Keratinocyte (primary cell): ENCODE results near the gene RNF39. TPM values are rescaled to one million over a fixed set of nuclear protein-coding genes. Genes with fewer than 3 reads are reported as not detected.

Source experiments
- DNase-seq: peaks from one replicate; pipeline ENCODE4 v3.0.0-alpha.2; 2011; ENCODE audit warnings: low read depth, missing footprints, low spot score
- FAIRE-seq: peaks from 2 replicates; lab custom pipeline; 2011; peaks lifted over from hg19 to GRCh38; lab: Jason Lieb, UNC
- H2AFZ ChIP-seq: 2 replicates; pipeline ENCODE4 v1.6.0; 2012; ENCODE audit warnings: low read length, control low read depth, inconsistent platforms; ENCODE audit not compliant: control insufficient read depth
- H3K27ac ChIP-seq: 2 replicates; pipeline ENCODE4 v1.5.1; 2011; ENCODE audit warnings: low read length; ENCODE audit not compliant: control insufficient read depth, insufficient read depth
- H3K27me3 ChIP-seq: 3 replicates; pipeline ENCODE4 v1.6.0; 2011; ENCODE audit warnings: low read length; ENCODE audit not compliant: control insufficient read depth, insufficient read depth; ENCODE audit errors: extremely low read depth
- H3K36me3 ChIP-seq, 2 experiments: 2 replicates in 1 of 2; 3 replicates in 1 of 2; pipeline ENCODE4 v1.5.1; 2011; ENCODE audit warnings: low read length in 2 of 2, mild to moderate bottlenecking in 1 of 2; ENCODE audit not compliant: control insufficient read depth in 2 of 2, insufficient read depth in 2 of 2; ENCODE audit errors: extremely low read depth in 1 of 2
- H3K4me1 ChIP-seq: 3 replicates; pipeline ENCODE4 v1.5.1; 2011; ENCODE audit warnings: low read length; ENCODE audit not compliant: control insufficient read depth, insufficient read depth; ENCODE audit errors: extremely low read depth
- H3K4me2 ChIP-seq: 3 replicates; pipeline ENCODE4 v1.6.0; 2011; ENCODE audit warnings: low read depth, low read length; ENCODE audit not compliant: control insufficient read depth, insufficient read depth; ENCODE audit errors: extremely low read depth
- H3K4me3 ChIP-seq, 3 experiments: fragments of 200-600 bp in 1 of 3; sonication (generic) in 1 of 3; 2 replicates in 2 of 3; 3 replicates in 1 of 3; pipeline ENCODE4 v1.5.1; 2011 to 2016; ENCODE audit warnings: low read length in 3 of 3, mild to moderate bottlenecking in 3 of 3, control low read depth in 2 of 3, inconsistent platforms in 1 of 3, low read depth in 1 of 3, mixed read lengths in 1 of 3, mixed run types in 1 of 3, moderate library complexity in 1 of 3; ENCODE audit not compliant: control insufficient read depth in 2 of 3, insufficient read depth in 2 of 3; ENCODE audit errors: extremely low read depth in 1 of 3
- H3K79me2 ChIP-seq: 2 replicates; pipeline ENCODE4 v1.6.0; 2012; ENCODE audit warnings: low read length; ENCODE audit not compliant: control insufficient read depth, insufficient read depth
- H3K9ac ChIP-seq: 3 replicates; pipeline ENCODE4 v1.6.0; 2011; ENCODE audit warnings: low read length; ENCODE audit not compliant: control insufficient read depth, insufficient read depth; ENCODE audit errors: extremely low read depth
- H3K9me1 ChIP-seq: 3 replicates; pipeline ENCODE4 v1.6.0; 2011; ENCODE audit warnings: low read length; ENCODE audit not compliant: control insufficient read depth, insufficient read depth; ENCODE audit errors: extremely low read depth
- H3K9me3 ChIP-seq: 2 replicates; pipeline ENCODE4 v1.5.1; 2012; ENCODE audit warnings: low read depth, low read length; ENCODE audit not compliant: control insufficient read depth
- H4K20me1 ChIP-seq: 3 replicates; pipeline ENCODE4 v1.6.0; 2011; ENCODE audit warnings: low read length; ENCODE audit not compliant: control insufficient read depth, insufficient read depth; ENCODE audit errors: extremely low read depth
- EZH2 ChIP-seq: IDR thresholded peaks from one replicate; pipeline ENCODE4 v1.6.1; 2012; ENCODE audit warnings: inconsistent platforms, mild to moderate bottlenecking, low read length, moderate library complexity
- dilution Hi-C: fragments of 300-500 bp; cut with MboI; formaldehyde crosslinking; loops from one replicate; pipeline ENCODE4 v1.7.0; 2020; ENCODE audit warnings: low sequenced_read_pairs; ENCODE audit not compliant: extremely low pct_ligation_motif_present
- polyA plus RNA-seq, 5 experiments: library from polyadenylated mRNA; depleted of rRNA in 3 of 5; stranded (reverse) in 3 of 5; stranded (forward) in 1 of 5; unstranded in 1 of 5; fragments of >200 nt; gene quantifications; 1 replicate in 1 of 5; 2 replicates in 3 of 5; 3 replicates in 1 of 5; pipeline versions ENCODE4 v1.2.1 to v1.2.3, GENCODE V29; 2011 to 2012; ENCODE audit warnings: missing spikeins in 2 of 5, low read depth in 1 of 5, low replicate concordance in 1 of 5
- small RNA-seq, 3 experiments: library from RNA; depleted of rRNA; stranded (forward); fragments of <200 nt; gene quantifications; one replicate each; pipeline ENCODE3, GENCODE V24; 2012; ENCODE audit warnings: low read depth in 3 of 3, low replicate concordance in 1 of 3; ENCODE audit not compliant: insufficient read length in 3 of 3
- TF ChIP-seq, protein P1 (sequence below), 3 experiments: IDR thresholded peaks in 1 of 3; conservative IDR thresholded peaks in 1 of 3; optimal IDR thresholded peaks in 1 of 3; 2 replicates in 2 of 3; 3 replicates in 1 of 3; pipeline versions ENCODE3 to v1.5.1; 2011; ENCODE audit warnings: low read length in 3 of 3, mild to moderate bottlenecking in 3 of 3, moderate library complexity in 2 of 3, control low read depth in 1 of 3, inconsistent platforms in 1 of 3; ENCODE audit not compliant: insufficient read depth in 2 of 3; ENCODE audit errors: extremely low read depth in 1 of 3

RNF39 gene
- polyA plus RNA-seq, 1 donor (not counting 4 experiments of a cell fraction or from before 2014, with no cell fraction given): 4.4 TPM

DNA sequence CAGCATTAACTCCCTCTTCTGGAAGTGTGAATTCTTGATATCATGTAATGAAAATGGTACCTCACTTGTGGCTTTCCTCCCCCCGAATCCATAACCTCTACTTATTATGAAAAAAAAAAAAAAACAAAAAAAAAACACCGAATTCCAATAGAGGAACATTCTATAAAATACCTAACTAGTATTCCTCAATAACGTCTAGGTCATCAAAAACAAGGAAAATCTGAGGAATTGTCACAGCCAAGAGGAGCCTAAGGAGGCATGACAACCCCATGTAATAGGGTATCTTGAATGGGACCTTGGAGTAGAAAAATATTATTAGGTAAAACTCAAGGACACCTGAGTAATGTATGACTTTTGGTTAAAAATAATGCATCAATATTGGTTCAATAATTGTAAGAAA, 53.4 kb downstream of the RNF39 start:
- no peak overlapping the region for H3K4me2 ChIP-seq
- no peak overlapping the region for H3K27ac ChIP-seq
- no peaks in the 10 kb centered on the region for H4K20me1 ChIP-seq
- no peaks in the 10 kb centered on the region for H3K4me1 ChIP-seq
- no peak overlapping the region for H2AFZ ChIP-seq
- no peak for TF ChIP-seq EZH2
- TF ChIP-seq, protein P1, sequence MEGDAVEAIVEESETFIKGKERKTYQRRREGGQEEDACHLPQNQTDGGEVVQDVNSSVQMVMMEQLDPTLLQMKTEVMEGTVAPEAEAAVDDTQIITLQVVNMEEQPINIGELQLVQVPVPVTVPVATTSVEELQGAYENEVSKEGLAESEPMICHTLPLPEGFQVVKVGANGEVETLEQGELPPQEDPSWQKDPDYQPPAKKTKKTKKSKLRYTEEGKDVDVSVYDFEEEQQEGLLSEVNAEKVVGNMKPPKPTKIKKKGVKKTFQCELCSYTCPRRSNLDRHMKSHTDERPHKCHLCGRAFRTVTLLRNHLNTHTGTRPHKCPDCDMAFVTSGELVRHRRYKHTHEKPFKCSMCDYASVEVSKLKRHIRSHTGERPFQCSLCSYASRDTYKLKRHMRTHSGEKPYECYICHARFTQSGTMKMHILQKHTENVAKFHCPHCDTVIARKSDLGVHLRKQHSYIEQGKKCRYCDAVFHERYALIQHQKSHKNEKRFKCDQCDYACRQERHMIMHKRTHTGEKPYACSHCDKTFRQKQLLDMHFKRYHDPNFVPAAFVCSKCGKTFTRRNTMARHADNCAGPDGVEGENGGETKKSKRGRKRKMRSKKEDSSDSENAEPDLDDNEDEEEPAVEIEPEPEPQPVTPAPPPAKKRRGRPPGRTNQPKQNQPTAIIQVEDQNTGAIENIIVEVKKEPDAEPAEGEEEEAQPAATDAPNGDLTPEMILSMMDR (optimal IDR thresholded peaks at IDR 0.05 in 1 of 3, IDR thresholded peaks at IDR 0.05 in 1 of 3, conservative IDR thresholded peaks at IDR 0.05 in 1 of 3; ENCODE audit: extremely low read depth in 1 of 3, insufficient read depth in 2 of 3, low read length in 3 of 3): no peak
- H3K36me3 ChIP-seq: no peaks in the 10 kb centered on the region
- dilution Hi-C loops: no loop called here
- DNase-seq (no peak), FAIRE-seq (no peak)
- no peak overlapping the region for H3K9ac ChIP-seq
- H3K9me3 ChIP-seq: no peaks in the 10 kb centered on the region
- H3K9me1 ChIP-seq: no peaks in the 10 kb centered on the region
- H3K79me2 ChIP-seq: no peaks in the 10 kb centered on the region
- H3K27me3 ChIP-seq: no peaks in the 10 kb centered on the region
- no peak overlapping the region for H3K4me3 ChIP-seq

DNA sequence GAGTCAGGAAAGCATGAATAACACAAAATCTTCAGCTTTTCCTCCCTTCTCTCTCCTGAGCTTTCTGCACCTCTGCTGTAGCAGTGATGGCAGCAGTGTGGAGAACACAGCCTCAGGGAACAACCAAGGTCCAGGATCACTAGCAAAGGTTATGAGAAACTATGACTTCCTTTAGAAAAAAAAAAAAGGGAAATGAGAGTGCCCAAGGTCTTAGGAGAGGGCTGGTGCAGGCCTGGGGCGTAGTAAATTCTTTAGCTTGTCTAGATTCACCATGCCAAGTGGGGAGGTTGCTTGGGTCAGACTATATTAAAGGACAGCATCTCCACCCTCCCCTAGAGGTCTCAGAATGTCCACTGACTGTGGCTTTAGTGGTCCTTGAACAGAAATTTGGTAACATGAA, 54.9 kb downstream of the RNF39 start:
- Histone ChIP-seq H3K4me2 (no peak overlapping the region), H2AFZ (no peak overlapping the region), H3K4me3 (no peak overlapping the region), H3K9ac (no peak overlapping the region), H3K36me3 (no peaks in the 10 kb centered on the region), H3K4me1 (no peaks in the 10 kb centered on the region), H3K9me1 (no peaks in the 10 kb centered on the region), H4K20me1 (no peaks in the 10 kb centered on the region), H3K27me3 (no peaks in the 10 kb centered on the region), H3K9me3 (no peaks in the 10 kb centered on the region), H3K27ac (no peak overlapping the region), H3K79me2 (no peaks in the 10 kb centered on the region)
- DNase-seq (no peak), FAIRE-seq (no peak)
- no peak for TF ChIP-seq EZH2
- TF ChIP-seq, protein P1 (optimal IDR thresholded peaks at IDR 0.05 in 1 of 3, IDR thresholded peaks at IDR 0.05 in 1 of 3, conservative IDR thresholded peaks at IDR 0.05 in 1 of 3; ENCODE audit: extremely low read depth in 1 of 3, insufficient read depth in 2 of 3, low read length in 3 of 3): no peak
- dilution Hi-C loops: no loop called here

Small RNAs within 50 kb of the gene (small RNA-seq; reads per million reads assigned to genes)
- gene RF02218 (0 reads per million in 3 experiments), gene RF02219 (0 reads per million in 3 experiments), gene RF02220 (0 reads per million in 3 experiments)

Other genes with a start within 250 kb of the RNF39 start
- gene HLA-G, start 247.9 kb downstream of the RNF39 start, polyA plus RNA-seq: 0.84 to 1.9 TPM (median 0.89 TPM) in 3 replicates
- 401 to 820 TPM (median 420 TPM) in 3 replicates for gene HLA-A, start 133.2 kb downstream of the RNF39 start, polyA plus RNA-seq
- gene POLR1H, start 14.5 kb downstream of the RNF39 start, polyA plus RNA-seq: 27.9 to 28.8 TPM (median 28.7 TPM) in 3 replicates
- gene PPP1R11, start 8.6 kb downstream of the RNF39 start, polyA plus RNA-seq: 51.5 to 58.0 TPM (median 54.9 TPM) in 3 replicates
- 0.06 TPM in 1 of 3 replicates, not detected in the others for gene TRIM31, start 37.3 kb upstream of the RNF39 start, polyA plus RNA-seq
- gene TRIM40, start 60.4 kb upstream of the RNF39 start, polyA plus RNA-seq: not detected in 3 replicates
- not detected in 3 replicates for gene TRIM10, start 85.4 kb upstream of the RNF39 start, polyA plus RNA-seq
- not detected in 3 replicates for gene TRIM15, start 87.8 kb upstream of the RNF39 start, polyA plus RNA-seq
- 34.3 to 37.1 TPM (median 34.7 TPM) in 3 replicates for gene TRIM26, start 137.6 kb upstream of the RNF39 start, polyA plus RNA-seq